Subcutaneous adipose tissue (tissue), 4 donors: ENCODE data around the gene SYT12. TPM values are rescaled to one million over a fixed set of nuclear protein-coding genes. Genes with fewer than 3 reads are reported as not detected.

Experiments
- total RNA-seq, 4 donors: library from RNA; depleted of rRNA; stranded (reverse); fragments of >200 nt; gene quantifications; one replicate each; pipeline ENCODE4 v1.1.0, GENCODE V29; 2016
- TF ChIP-seq, protein P1 (sequence below): fragments of 450-650 bp; IDR thresholded peaks from one replicate; pipeline ENCODE4 v1.5.1; 2016; ENCODE audit warnings: low read depth, mild to moderate bottlenecking, control low read depth, antibody characterized with exemption, moderate library complexity

SYT12 gene
- total RNA-seq, 4 donors from 2014 or later: 0.16 to 0.44 (median 0.36) TPM

DNA sequence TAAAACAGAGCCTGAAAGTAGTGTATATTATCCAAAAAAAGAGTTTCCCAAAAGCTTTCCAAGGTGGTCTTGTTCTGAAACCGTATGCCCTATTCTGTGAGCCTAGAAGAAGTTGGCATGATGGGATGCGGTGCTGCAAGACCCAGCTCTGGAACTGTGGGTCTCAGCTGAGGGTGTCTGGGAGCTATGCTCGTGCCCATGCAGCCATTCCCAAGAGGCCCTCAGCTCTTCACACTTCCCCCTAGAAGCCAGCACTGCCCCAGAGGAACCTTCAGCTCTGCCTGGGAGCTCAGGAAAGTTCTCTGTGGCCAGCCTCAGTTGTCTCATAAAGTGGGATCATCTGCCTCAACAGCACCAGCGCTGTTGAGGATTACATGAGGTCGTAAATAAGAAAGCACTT lies 6.4 kb upstream of the SYT12 start:
- TF ChIP-seq, protein P1, sequence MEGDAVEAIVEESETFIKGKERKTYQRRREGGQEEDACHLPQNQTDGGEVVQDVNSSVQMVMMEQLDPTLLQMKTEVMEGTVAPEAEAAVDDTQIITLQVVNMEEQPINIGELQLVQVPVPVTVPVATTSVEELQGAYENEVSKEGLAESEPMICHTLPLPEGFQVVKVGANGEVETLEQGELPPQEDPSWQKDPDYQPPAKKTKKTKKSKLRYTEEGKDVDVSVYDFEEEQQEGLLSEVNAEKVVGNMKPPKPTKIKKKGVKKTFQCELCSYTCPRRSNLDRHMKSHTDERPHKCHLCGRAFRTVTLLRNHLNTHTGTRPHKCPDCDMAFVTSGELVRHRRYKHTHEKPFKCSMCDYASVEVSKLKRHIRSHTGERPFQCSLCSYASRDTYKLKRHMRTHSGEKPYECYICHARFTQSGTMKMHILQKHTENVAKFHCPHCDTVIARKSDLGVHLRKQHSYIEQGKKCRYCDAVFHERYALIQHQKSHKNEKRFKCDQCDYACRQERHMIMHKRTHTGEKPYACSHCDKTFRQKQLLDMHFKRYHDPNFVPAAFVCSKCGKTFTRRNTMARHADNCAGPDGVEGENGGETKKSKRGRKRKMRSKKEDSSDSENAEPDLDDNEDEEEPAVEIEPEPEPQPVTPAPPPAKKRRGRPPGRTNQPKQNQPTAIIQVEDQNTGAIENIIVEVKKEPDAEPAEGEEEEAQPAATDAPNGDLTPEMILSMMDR: no peak

DNA sequence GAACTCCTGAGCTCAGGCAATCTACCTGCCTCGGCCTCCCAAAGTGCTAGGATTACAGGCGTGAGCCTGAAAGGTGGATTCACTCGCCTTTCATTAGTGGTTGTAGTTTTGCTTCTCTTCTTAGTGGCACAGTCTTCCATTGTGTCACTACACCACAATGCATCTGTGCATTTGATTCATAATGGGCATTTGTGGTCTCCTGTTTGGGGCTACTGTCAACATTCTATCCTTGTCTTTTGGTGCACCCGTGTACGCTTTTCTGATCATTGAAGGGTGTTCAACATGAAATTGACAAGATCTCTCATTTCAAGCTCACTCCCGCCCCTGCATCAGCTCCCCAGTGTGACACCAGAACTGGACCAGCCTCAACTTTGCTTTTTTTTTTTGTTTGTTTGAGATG lies 2.0 kb upstream of the SYT12 start:
- TF ChIP-seq, protein P1: no peak

DNA sequence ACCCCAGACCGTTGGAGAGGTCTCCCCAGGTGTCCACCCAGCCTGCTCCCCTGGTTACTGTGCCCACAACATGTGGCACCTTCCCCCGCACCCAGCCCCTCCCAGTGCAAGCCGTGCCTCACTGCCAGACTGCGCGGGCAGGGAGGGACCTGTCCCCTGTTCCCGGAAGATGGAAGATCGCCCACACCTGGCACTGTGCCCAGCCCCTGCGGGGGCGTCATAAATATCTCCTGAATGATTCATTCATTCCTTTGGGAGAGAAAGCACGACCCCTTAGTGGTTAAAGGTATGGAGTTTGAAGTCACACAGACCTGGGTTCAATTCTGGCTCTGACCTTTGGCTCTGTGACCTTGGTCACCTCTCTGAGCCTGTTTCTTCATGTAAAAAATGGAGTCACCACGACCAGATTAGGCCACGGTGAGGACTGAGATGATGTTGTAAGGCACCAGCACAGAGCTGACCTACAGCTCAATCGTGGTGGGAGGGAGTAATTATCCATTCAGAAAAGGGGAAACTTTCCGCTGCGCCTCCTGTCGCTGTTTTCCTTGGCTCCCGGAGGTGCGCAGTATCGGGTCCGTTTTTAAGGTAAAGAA lies 497 bp upstream of the SYT12 start:
- TF ChIP-seq, protein P1: no peak

DNA sequence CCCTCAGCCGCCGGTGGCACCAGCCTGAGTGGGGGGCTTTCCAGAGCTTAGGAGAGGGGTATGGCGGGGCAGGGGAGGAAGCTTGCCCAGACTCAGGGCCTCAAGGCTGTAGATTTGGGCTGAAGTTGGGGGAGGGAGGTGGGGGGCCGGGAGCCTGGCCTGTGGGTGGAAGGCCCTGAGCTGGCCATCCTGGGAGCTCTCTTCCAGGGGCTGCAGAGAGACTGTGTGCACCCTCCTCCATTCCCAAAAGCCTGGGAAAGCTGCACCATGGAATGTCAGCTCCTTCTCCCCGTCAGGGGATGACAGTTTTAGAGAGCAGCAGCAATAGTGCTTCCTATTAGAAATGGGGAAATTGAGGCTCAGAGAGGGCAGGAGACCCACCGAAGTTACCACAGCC lies 1.0 kb downstream of the SYT12 start:
- TF ChIP-seq, protein P1: no peak

DNA sequence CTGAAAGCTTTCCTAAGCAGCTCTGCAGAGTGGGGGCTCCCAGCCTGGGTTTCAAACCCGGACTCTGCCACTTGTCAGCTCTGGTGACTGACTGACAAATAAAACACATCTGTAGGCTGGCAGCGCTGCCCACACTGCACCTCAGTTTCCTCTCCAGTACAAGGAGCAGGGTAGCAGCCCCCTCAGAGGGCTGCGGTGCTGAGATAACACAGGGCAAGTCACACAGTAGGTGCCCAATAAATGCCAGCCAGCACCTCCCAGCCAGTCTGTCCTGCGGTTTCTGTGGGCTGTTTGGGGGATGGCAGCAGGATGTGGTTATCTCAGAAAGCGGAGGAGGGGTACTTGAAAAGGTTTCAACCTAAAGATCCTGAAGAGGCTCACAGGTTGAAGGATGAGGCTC lies 1.5 kb downstream of the SYT12 start:
- TF ChIP-seq, protein P1: no peak

DNA sequence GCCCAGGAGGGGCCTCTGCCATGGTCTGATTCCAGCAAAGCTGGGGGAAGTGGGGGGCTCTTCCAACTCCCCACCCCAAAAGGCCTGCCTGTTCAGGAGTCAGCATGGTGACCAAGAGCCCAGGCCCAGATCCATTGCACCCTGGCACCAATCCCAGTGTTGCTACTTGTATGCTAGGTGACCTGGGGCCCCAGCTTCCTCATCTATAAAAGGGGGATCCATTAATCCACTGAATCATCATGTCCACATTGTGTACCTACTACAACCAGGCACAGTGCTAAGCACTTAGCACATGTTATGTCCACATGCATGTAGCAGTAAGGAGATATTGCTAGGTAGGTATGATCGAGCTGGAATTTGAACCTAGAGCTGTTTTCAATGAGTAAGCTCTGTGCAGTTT lies 2.0 kb downstream of the SYT12 start:
- TF ChIP-seq, protein P1: no peak

DNA sequence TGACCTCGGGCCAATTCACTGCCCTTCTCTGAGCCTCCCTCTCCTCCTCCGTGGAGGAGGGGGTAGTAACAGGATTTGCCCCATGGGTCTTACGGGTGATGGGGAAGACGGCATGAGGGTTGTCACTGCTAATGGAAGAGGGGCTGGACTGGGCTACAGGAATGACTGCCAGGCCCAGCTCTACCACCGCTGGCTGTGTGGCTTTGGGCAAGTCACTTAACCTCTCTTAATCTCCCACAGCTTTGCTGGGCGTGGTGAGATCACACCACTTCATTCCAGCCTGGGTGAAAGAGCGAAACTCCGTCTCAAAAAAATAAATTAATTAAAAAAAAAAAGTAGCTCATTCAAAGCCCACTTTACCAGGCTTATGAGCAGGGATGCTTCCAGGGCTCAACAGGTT lies 2.8 kb downstream of the SYT12 start:
- TF ChIP-seq, protein P1: no peak
